ENCODE data around the gene GLI3.

GLI3 gene

GRCh38 chr7:42192066-42192465, 44.9 kb downstream of the GLI3 start:
- Histone ChIP-seq H3K14ac (ENCODE audit: low read length) (no peak overlapping the region), H3K27me3 (ENCODE audit: insufficient read depth, low read length) (no peaks in the 10 kb centered on the region), H3K79me2 (ENCODE audit: control insufficient read depth, insufficient read depth, low read length, poor library complexity) (no peaks in the 10 kb centered on the region), H2AK5ac (ENCODE audit: low read length) (no peak overlapping the region), H4K12ac (ENCODE audit: low read depth, low read length) (no peak overlapping the region), H3K9ac (ENCODE audit: low read length) (no peak overlapping the region), H3K4ac (ENCODE audit: low read depth, low read length) (no peak overlapping the region), H4K91ac (ENCODE audit: low read depth, low read length) (no peak overlapping the region), H4K8ac (ENCODE audit: low read depth, low read length) (no peak overlapping the region), H3K79me1 (ENCODE audit: low read length) (no peaks in the 10 kb centered on the region), H3K36me3 (ENCODE audit: control insufficient read depth in 1 of 2, insufficient read depth in 2 of 2, low read length in 2 of 2) (no peaks in the 10 kb centered on the region), H2BK5ac (ENCODE audit: low read depth, low read length, poor library complexity) (no peak overlapping the region), H3K9me3 (ENCODE audit: insufficient read depth, low read depth, low read length) (no peaks in the 10 kb centered on the region), H3K4me2 (ENCODE audit: low read length) (no peak overlapping the region), H2BK120ac (ENCODE audit: insufficient read depth, low read length, poor library complexity) (no peak overlapping the region), H3K18ac (ENCODE audit: low read length) (no peak overlapping the region), H2BK12ac (ENCODE audit: low read length) (no peak overlapping the region), H3K23ac (ENCODE audit: low read length) (no peak overlapping the region), H3K4me1 (ENCODE audit: control insufficient read depth in 1 of 2, insufficient read depth in 2 of 2, low read length in 2 of 2) (peaks cover 4% of the 10 kb centered on the region in 2 experiments), H3K4me3 (ENCODE audit: low read depth, low read length) (no peak overlapping the region), H2AFZ (ENCODE audit: insufficient read depth, low read length, poor library complexity) (no peak overlapping the region), H3K27ac (ENCODE audit: low read depth, low read length) (no peak overlapping the region)
- no CpG with 5 or more reads among the region's 3 CpGs for WGBS (ENCODE audit: extremely low coverage, insufficient coverage, insufficient read length)
- DNase-seq, result no peak

- no peak overlapping the region for H3K14ac ChIP-seq (ENCODE audit: low read length)
- no peak overlapping the region for H3K9ac ChIP-seq (ENCODE audit: low read length)
- no peak overlapping the region for H3K27ac ChIP-seq (ENCODE audit: low read depth, low read length)
- H3K4ac ChIP-seq (ENCODE audit: low read depth, low read length), result no peak overlapping the region
- no peak overlapping the region for H4K8ac ChIP-seq (ENCODE audit: low read depth, low read length)
- H3K9me3 ChIP-seq (ENCODE audit: insufficient read depth, low read depth, low read length), result no peaks in the 10 kb centered on the region
- no peak overlapping the region for H2BK120ac ChIP-seq (ENCODE audit: insufficient read depth, low read length, poor library complexity)
- peaks cover 4% of the 10 kb centered on the region in 2 experiments for H3K4me1 ChIP-seq (ENCODE audit: control insufficient read depth in 1 of 2, insufficient read depth in 2 of 2, low read length in 2 of 2)
- no peak overlapping the region for H2AFZ ChIP-seq (ENCODE audit: insufficient read depth, low read length, poor library complexity)
- H3K4me2 ChIP-seq (ENCODE audit: low read length), result no peak overlapping the region
- no peak overlapping the region for H2BK5ac ChIP-seq (ENCODE audit: low read depth, low read length, poor library complexity)
- H3K4me3 ChIP-seq (ENCODE audit: low read depth, low read length), result no peak overlapping the region
- no peak overlapping the region for H3K23ac ChIP-seq (ENCODE audit: low read length)
- H4K12ac ChIP-seq (ENCODE audit: low read depth, low read length), result no peak overlapping the region
- H3K79me1 ChIP-seq (ENCODE audit: low read length), result no peaks in the 10 kb centered on the region
- H4K91ac ChIP-seq (ENCODE audit: low read depth, low read length), result no peak overlapping the region
- no CpG with 5 or more reads among the region's 1 CpG for WGBS (ENCODE audit: extremely low coverage, insufficient coverage, insufficient read length)
- H3K36me3 ChIP-seq (ENCODE audit: control insufficient read depth in 1 of 2, insufficient read depth in 2 of 2, low read length in 2 of 2), result no peaks in the 10 kb centered on the region
- DNase-seq, result no peak
- no peak overlapping the region for H3K18ac ChIP-seq (ENCODE audit: low read length)
- no peaks in the 10 kb centered on the region for H3K79me2 ChIP-seq (ENCODE audit: control insufficient read depth, insufficient read depth, low read length, poor library complexity)
- no peaks in the 10 kb centered on the region for H3K27me3 ChIP-seq (ENCODE audit: insufficient read depth, low read length)
- H2BK12ac ChIP-seq (ENCODE audit: low read length), result no peak overlapping the region
- no peak overlapping the region for H2AK5ac ChIP-seq (ENCODE audit: low read length)
Observed at GRCh38 chr7:42189535-42189934, 47.5 kb downstream of the GLI3 start.

- peak; percentile 56 to 78 for DNase-seq
- H2BK5ac ChIP-seq (ENCODE audit: low read depth, low read length, poor library complexity), result no peak overlapping the region
- no CpG with 5 or more reads among the region's 5 CpGs for WGBS (ENCODE audit: extremely low coverage, insufficient coverage, insufficient read length)
- no peaks in the 10 kb centered on the region for H3K27me3 ChIP-seq (ENCODE audit: insufficient read depth, low read length)
- no peak overlapping the region for H4K12ac ChIP-seq (ENCODE audit: low read depth, low read length)
- H3K9ac ChIP-seq (ENCODE audit: low read length), result no peak overlapping the region
- no peak overlapping the region for H2BK12ac ChIP-seq (ENCODE audit: low read length)
- peaks cover 0 to 4% of the 10 kb centered on the region in 2 experiments for H3K4me1 ChIP-seq (ENCODE audit: control insufficient read depth in 1 of 2, insufficient read depth in 2 of 2, low read length in 2 of 2)
- no peak overlapping the region for H4K8ac ChIP-seq (ENCODE audit: low read depth, low read length)
- no peak overlapping the region for H3K4ac ChIP-seq (ENCODE audit: low read depth, low read length)
- H3K4me3 ChIP-seq (ENCODE audit: low read depth, low read length), result no peak overlapping the region
- no peaks in the 10 kb centered on the region for H3K79me1 ChIP-seq (ENCODE audit: low read length)
- H3K27ac ChIP-seq (ENCODE audit: low read depth, low read length), result no peak overlapping the region
- no peak overlapping the region for H2BK120ac ChIP-seq (ENCODE audit: insufficient read depth, low read length, poor library complexity)
- no peaks in the 10 kb centered on the region for H3K36me3 ChIP-seq (ENCODE audit: control insufficient read depth in 1 of 2, insufficient read depth in 2 of 2, low read length in 2 of 2)
- H4K91ac ChIP-seq (ENCODE audit: low read depth, low read length), result no peak overlapping the region
- H3K14ac ChIP-seq (ENCODE audit: low read length), result no peak overlapping the region
- H3K9me3 ChIP-seq (ENCODE audit: insufficient read depth, low read depth, low read length), result no peaks in the 10 kb centered on the region
- H2AFZ ChIP-seq (ENCODE audit: insufficient read depth, low read length, poor library complexity), result no peak overlapping the region
- no peak overlapping the region for H3K4me2 ChIP-seq (ENCODE audit: low read length)
- H3K23ac ChIP-seq (ENCODE audit: low read length), result no peak overlapping the region
- H2AK5ac ChIP-seq (ENCODE audit: low read length), result no peak overlapping the region
- H3K79me2 ChIP-seq (ENCODE audit: control insufficient read depth, insufficient read depth, low read length, poor library complexity), result no peaks in the 10 kb centered on the region
- no peak overlapping the region for H3K18ac ChIP-seq (ENCODE audit: low read length)
Observed at GRCh38 chr7:42186151-42186550, 50.9 kb downstream of the GLI3 start.

- H4K8ac ChIP-seq (ENCODE audit: low read depth, low read length), result no peak overlapping the region
- H2BK12ac ChIP-seq (ENCODE audit: low read length), result no peak overlapping the region
- no peak overlapping the region for H3K14ac ChIP-seq (ENCODE audit: low read length)
- no peak overlapping the region for H3K27ac ChIP-seq (ENCODE audit: low read depth, low read length)
- no CpG with 5 or more reads among the region's 4 CpGs for WGBS (ENCODE audit: extremely low coverage, insufficient coverage, insufficient read length)
- no peak overlapping the region for H3K23ac ChIP-seq (ENCODE audit: low read length)
- H4K12ac ChIP-seq (ENCODE audit: low read depth, low read length), result no peak overlapping the region
- H3K27me3 ChIP-seq (ENCODE audit: insufficient read depth, low read length), result no peaks in the 10 kb centered on the region
- no peak for DNase-seq
- no peaks in the 10 kb centered on the region for H3K79me2 ChIP-seq (ENCODE audit: control insufficient read depth, insufficient read depth, low read length, poor library complexity)
- no peak overlapping the region for H3K18ac ChIP-seq (ENCODE audit: low read length)
- no peak overlapping the region for H2AK5ac ChIP-seq (ENCODE audit: low read length)
- no peaks in the 10 kb centered on the region for H3K9me3 ChIP-seq (ENCODE audit: insufficient read depth, low read depth, low read length)
- no peak overlapping the region for H2BK5ac ChIP-seq (ENCODE audit: low read depth, low read length, poor library complexity)
- peaks cover 0 to 4% of the 10 kb centered on the region in 2 experiments for H3K4me1 ChIP-seq (ENCODE audit: control insufficient read depth in 1 of 2, insufficient read depth in 2 of 2, low read length in 2 of 2)
- no peak overlapping the region for H2BK120ac ChIP-seq (ENCODE audit: insufficient read depth, low read length, poor library complexity)
- H3K79me1 ChIP-seq (ENCODE audit: low read length), result no peaks in the 10 kb centered on the region
- no peak overlapping the region for H3K4me2 ChIP-seq (ENCODE audit: low read length)
- H3K36me3 ChIP-seq (ENCODE audit: control insufficient read depth in 1 of 2, insufficient read depth in 2 of 2, low read length in 2 of 2), result no peaks in the 10 kb centered on the region
- no peak overlapping the region for H3K9ac ChIP-seq (ENCODE audit: low read length)
- H3K4me3 ChIP-seq (ENCODE audit: low read depth, low read length), result no peak overlapping the region
- no peak overlapping the region for H4K91ac ChIP-seq (ENCODE audit: low read depth, low read length)
- no peak overlapping the region for H3K4ac ChIP-seq (ENCODE audit: low read depth, low read length)
- no peak overlapping the region for H2AFZ ChIP-seq (ENCODE audit: insufficient read depth, low read length, poor library complexity)
Observed at GRCh38 chr7:42185726-42186125, 51.3 kb downstream of the GLI3 start.
